ENCODE results near the gene NCF4. TPM values are rescaled to one million over a fixed set of nuclear protein-coding genes. Genes with fewer than 3 reads are reported as not detected.

Gene NCF4
- under 0.01 TPM in 1 of 2 replicates, not detected in the other for total RNA-seq

DNA sequence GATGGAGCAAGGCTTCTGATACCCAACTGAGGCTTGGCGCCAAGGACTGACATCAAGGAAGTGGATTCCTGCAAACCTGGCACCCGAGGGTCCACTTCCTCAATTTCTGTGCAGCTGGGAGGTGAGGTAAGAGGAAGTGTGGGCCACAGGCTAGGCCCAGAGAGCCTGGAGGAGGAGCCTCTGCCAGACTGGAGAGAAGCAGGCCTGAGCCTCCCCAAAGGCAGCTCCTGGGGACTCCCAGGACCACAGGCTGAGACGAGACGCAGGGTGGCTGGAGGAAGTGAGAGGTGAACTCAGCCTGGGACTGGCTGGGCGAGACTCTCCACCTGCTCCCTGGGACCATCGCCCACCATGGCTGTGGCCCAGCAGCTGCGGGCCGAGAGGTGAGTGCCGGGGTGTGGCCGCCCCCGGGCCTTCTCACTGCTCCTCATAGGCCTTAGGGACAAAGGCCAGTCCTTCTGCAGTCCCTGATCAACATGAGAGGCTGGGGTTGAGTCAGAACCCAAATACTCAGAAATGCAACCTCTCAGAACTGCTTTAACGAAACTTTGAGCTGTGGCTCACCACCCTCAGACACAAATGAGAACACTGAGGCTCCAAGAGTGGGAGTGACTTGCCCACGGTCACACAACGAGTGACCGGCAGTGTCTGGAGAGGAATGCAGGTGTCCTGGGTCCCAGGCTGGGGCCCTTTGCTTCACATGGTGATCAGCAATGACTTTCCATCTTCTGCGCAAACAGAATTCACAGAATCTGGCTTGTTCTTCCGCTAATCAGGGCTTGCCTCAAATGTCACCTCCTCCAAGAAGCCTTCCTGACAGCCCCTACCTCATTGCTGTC lies at the start of gene NCF4:
TSS of gene NCF4 (plus strand) at position 186 of the 839 bp plus-strand sequence. CDS start at position 352, 166 bp downstream.

DNA sequence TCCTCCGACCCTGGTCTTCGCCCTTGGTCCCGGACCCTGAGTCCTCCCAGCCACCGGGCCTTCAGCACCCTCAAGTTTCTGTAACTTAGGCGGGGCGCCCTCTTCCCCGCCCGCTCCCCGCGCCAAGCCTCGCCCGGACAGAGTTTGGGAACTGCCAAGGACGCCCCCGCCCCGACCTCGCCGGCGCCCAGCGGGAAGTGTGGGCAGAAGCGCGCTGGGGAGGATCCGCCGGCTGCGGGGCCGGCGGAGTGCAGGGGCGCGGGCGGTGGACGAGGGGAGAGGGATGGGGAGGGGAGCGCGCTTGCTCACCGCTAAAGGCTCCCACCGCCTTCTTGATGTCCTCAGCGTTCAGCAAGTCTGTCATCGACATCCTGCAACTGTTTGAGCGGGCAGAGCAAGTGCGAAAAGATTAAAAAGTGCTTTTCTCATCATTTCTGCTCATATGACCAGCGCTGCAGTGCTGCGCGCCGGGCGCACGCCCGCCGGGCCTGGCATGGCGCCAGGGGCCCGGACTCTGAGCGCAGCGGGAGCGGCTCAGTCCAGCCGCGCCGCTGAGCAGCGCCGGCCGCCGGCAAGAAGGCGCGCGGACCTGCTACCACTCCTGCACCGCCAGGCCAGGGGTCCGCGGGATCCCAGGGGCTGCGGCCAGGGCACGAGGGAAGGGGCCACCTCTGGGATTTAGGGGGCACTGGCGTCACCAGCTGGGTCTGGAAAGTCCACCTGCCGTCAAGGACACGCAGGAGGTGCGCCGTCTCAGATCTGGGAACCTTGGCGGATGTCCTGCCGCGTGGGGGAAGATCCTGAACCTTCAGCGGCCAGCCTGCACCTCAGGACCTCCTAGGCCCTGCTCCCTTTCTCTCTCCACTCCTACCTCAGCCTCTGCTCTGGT lies 43.9 kb upstream of the NCF4 start, which contains the start of gene PVALB:
TSS of gene PVALB (minus strand) at position 400 of the 889 bp plus-strand sequence. CDS start at position 370, 30 bp downstream.

DNA sequence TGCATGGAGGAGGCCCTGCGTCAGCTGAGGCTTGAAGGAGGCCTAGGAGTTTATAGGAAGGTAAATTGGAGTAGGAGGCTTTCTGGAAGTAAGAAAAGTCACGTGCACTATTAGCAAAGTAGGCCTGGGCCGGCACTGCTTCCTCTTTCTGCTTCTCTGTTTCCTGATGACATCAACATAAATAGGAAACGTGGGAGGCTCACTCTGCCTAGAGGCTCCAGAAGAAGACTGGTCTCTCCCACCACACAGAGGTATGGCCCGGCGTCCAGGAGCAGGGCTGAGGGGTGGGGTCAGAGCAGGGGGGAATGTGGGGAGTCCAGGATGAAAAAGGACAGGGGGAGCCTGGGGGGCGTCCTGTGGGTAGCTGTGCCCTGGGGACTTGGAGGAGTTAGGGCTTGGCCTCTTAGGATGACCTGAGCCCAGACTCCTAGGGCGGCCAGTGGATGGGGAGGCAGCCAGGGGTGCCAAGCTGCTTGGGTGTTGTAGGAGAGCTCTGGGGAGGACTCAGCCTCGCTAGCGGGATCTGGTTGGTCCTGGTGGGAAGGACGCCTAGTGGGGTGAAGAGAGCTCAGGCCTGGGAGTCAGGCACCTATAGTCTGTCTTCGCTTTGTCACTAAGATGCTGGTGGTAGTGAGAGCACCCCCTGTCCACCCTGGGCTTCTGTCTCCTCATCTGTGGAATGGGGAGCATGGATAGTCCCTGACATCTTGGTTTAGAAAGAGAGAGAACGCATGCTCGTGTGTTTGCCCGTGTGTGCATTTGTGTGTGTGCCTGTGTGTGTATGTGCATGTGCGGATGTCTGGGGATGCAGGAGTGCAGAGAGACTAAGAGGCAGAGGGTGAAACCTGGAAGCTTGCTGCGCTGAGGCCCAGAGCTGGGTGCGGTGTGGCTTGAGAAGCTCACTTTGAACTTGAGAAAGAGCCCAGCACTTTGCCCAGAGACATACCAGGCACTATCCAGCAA lies 52.9 kb downstream of the NCF4 start, which contains the start of gene CSF2RB:
TSS of gene CSF2RB (plus strand) at position 202 of the 963 bp plus-strand sequence. CDS start 8,580 bp downstream, outside the sequence.

Other genes starting within 250 kb of the NCF4 start
- gene CACNG2, start 157.3 kb upstream of the NCF4 start, total RNA-seq: not detected in 2 replicates
- 19.6 and 19.7 TPM in 2 replicates for gene IFT27, start 84.9 kb upstream of the NCF4 start, total RNA-seq
- not detected in 2 replicates for gene PVALB, start 44.0 kb upstream of the NCF4 start, total RNA-seq
- gene CSF2RB, start 52.6 kb downstream of the NCF4 start, total RNA-seq: 1.3 and 4.5 TPM in 2 replicates
- 35.2 and 47.0 TPM in 2 replicates for gene TST, start 158.4 kb downstream of the NCF4 start, total RNA-seq
- gene MPST, start 158.7 kb downstream of the NCF4 start, total RNA-seq: 60.9 and 62.7 TPM in 2 replicates
- gene KCTD17, start 190.7 kb downstream of the NCF4 start, total RNA-seq: 20.0 and 35.7 TPM in 2 replicates
- gene TMPRSS6, start 248.7 kb downstream of the NCF4 start, total RNA-seq: not detected in 2 replicates